HepG2 (cell line): ENCODE measurements around the gene IL1RAP. TPM values are rescaled to one million over a fixed set of nuclear protein-coding genes. Genes with fewer than 3 reads are reported as not detected.

Experiments used
- ATAC-seq: fragments of 200-7000 bp; cut with Tn5 transposase; 3 replicates; pipeline ENCODE4 v1.9.1; 2020; ENCODE audit warnings: mild to moderate bottlenecking, moderate library complexity
- BruUV-seq: library from RNA; stranded (reverse); fragments of 400-500 nt; replicated peaks from 2 replicates; lab custom pipeline; 2021; lab: Mats Ljungman, UMichigan
- CTCF ChIA-PET: fragments of 300-600 bp; formaldehyde crosslinking; extraction: SDS; loops from one replicate; lab custom pipeline; 2021; ENCODE audit warnings: low total read pairs, inconsistent platforms, low intra/inter-chr PET ratio; lab: Yijun Ruan, JAX
- POLR2A ChIA-PET: fragments of 350-600 bp; sonication (Branson Sonifier 250); formaldehyde crosslinking; loops from one replicate; lab custom pipeline; 2020; ENCODE audit warnings: antibody characterized with exemption, inconsistent platforms; lab: Yijun Ruan, JAX
- DNase-seq: peaks from one replicate; pipeline ENCODE4 v3.0.0-alpha.2; 2015; ENCODE audit warnings: low spot score
- FAIRE-seq: peaks from 3 replicates; lab custom pipeline; 2011; peaks lifted over from hg19 to GRCh38; lab: Jason Lieb, UNC
- H2AFZ ChIP-seq: one replicate; pipeline ENCODE4 v1.6.1; 2011; ENCODE audit warnings: low read length, inconsistent platforms
- H3K27ac ChIP-seq: fragments of 300-600 bp; 3 replicates; pipeline ENCODE4 v1.8.0; 2011; ENCODE audit warnings: mixed run types, mild to moderate bottlenecking, mixed read lengths, low read length, inconsistent platforms; ENCODE audit not compliant: insufficient read depth; ENCODE audit errors: extremely low read length
- H3K27me3 ChIP-seq, 2 experiments: fragments of 200-600 bp in 1 of 2; 2 replicates in 1 of 2; 3 replicates in 1 of 2; pipeline versions ENCODE4 v1.6.0 to v1.8.0; 2011; ENCODE audit warnings: low read length in 2 of 2, mild to moderate bottlenecking in 2 of 2, moderate library complexity in 2 of 2, inconsistent platforms in 1 of 2; ENCODE audit not compliant: insufficient read depth in 2 of 2, control insufficient read depth in 1 of 2
- H3K36me3 ChIP-seq, 2 experiments: fragments of 200-600 bp in 1 of 2; replicated peaks in 1 of 2; 2 replicates in 1 of 2; 3 replicates in 1 of 2; pipeline versions ENCODE4 v1.5.1 to v1.8.0; 2011; ENCODE audit warnings: low read length in 2 of 2, inconsistent platforms in 1 of 2; ENCODE audit not compliant: insufficient read depth in 2 of 2, control insufficient read depth in 1 of 2
- H3K4me1 ChIP-seq: 2 replicates; pipeline ENCODE4 v1.5.1; 2012; ENCODE audit warnings: low read length, inconsistent platforms; ENCODE audit not compliant: insufficient read depth
- H3K4me2 ChIP-seq: 2 replicates; pipeline ENCODE4 v1.6.0; 2011; ENCODE audit warnings: low read depth, low read length, inconsistent platforms
- H3K4me3 ChIP-seq, 3 experiments: fragments of 200-600 bp in 1 of 3; sonication (generic), shearing (Covaris generic) in 1 of 3; replicated peaks in 1 of 3; 2 replicates each; pipeline ENCODE4 v1.5.1; 2011 to 2016; ENCODE audit warnings: low read length in 3 of 3, inconsistent platforms in 2 of 3, low read depth in 2 of 3, mild to moderate bottlenecking in 2 of 3, control low read depth in 1 of 3, mixed read lengths in 1 of 3; ENCODE audit not compliant: insufficient read depth in 1 of 3
- H3K79me2 ChIP-seq: one replicate; pipeline ENCODE4 v1.6.1; 2011; ENCODE audit warnings: low read length, inconsistent platforms; ENCODE audit not compliant: insufficient read depth
- H3K9ac ChIP-seq: 2 replicates; pipeline ENCODE4 v1.6.0; 2011; ENCODE audit warnings: mild to moderate bottlenecking, low read depth, low read length, inconsistent platforms; ENCODE audit not compliant: insufficient read depth
- H3K9me3 ChIP-seq: 2 replicates; pipeline ENCODE4 v1.5.1; 2012; ENCODE audit warnings: mild to moderate bottlenecking, low read length
- H4K20me1 ChIP-seq: 2 replicates; pipeline ENCODE4 v1.6.0; 2011; ENCODE audit warnings: inconsistent platforms, mild to moderate bottlenecking, low read length, moderate library complexity; ENCODE audit not compliant: insufficient read depth
- HOXA7 ChIP-seq: sonication (generic); formaldehyde crosslinking; IDR thresholded peaks from 2 replicates; pipeline ENCODE4 v1.8.1; 2022; ENCODE audit warnings: mild to moderate bottlenecking, missing genetic modification reagents, moderate library complexity
- NR2F2 ChIP-seq: IDR thresholded peaks from 2 replicates; pipeline ENCODE4 v1.6.1; 2012; ENCODE audit warnings: low read depth, inconsistent platforms, borderline replicate concordance
- POLR2G ChIP-seq: fragments of 200-400 bp; formaldehyde crosslinking; IDR thresholded peaks from 2 replicates; pipeline ENCODE4 v1.6.1; 2018; ENCODE audit warnings: mild to moderate bottlenecking, low read depth, low read length, moderate library complexity
- RARA ChIP-seq: IDR thresholded peaks from 2 replicates; pipeline ENCODE4 v1.6.1; 2016; ENCODE audit warnings: missing genetic modification reagents, missing compliant biosample characterization
- REL ChIP-seq: sonication (generic); formaldehyde crosslinking; conservative IDR thresholded peaks from 2 replicates; pipeline ENCODE4 v1.8.0; 2022; ENCODE audit warnings: mild to moderate bottlenecking, missing genetic modification reagents, moderate library complexity
- RXRA ChIP-seq: sonication (generic); formaldehyde crosslinking; IDR thresholded peaks from 2 replicates; pipeline ENCODE4 v1.5.1; 2020; ENCODE audit warnings: missing genetic modification reagents
- SP4 ChIP-seq: sonication (generic); formaldehyde crosslinking; IDR thresholded peaks from 2 replicates; pipeline ENCODE4 v1.8.1; 2023; ENCODE audit warnings: mild to moderate bottlenecking, missing genetic modification reagents
- ZFP36L1 ChIP-seq: sonication (generic); formaldehyde crosslinking; IDR thresholded peaks from 2 replicates; pipeline ENCODE4 v1.8.0; 2022; ENCODE audit warnings: mild to moderate bottlenecking, missing genetic modification reagents, moderate library complexity
- ZFP90 ChIP-seq: sonication (generic); formaldehyde crosslinking; IDR thresholded peaks from 2 replicates; pipeline ENCODE4 v1.8.0; 2022; ENCODE audit warnings: missing genetic modification reagents, mild to moderate bottlenecking, inconsistent platforms, borderline replicate concordance
- ZNF207 ChIP-seq: fragments of 450-650 bp; IDR thresholded peaks from 2 replicates; pipeline ENCODE4 v1.6.1; 2016; ENCODE audit warnings: antibody characterized with exemption, borderline replicate concordance
- ZNF333 ChIP-seq: sonication (generic); formaldehyde crosslinking; IDR thresholded peaks from 2 replicates; pipeline ENCODE4 v1.4.0; 2020; ENCODE audit warnings: mild to moderate bottlenecking, missing genetic modification reagents, borderline replicate concordance
- ZNF512 ChIP-seq: sonication (generic); formaldehyde crosslinking; IDR thresholded peaks from 2 replicates; pipeline ENCODE4 v1.4.0; 2020; ENCODE audit warnings: mild to moderate bottlenecking, missing genetic modification reagents
- ZNF674 ChIP-seq: sonication (generic); formaldehyde crosslinking; IDR thresholded peaks from 2 replicates; pipeline ENCODE4 v1.5.0; 2020; ENCODE audit warnings: low read depth, mild to moderate bottlenecking, missing genetic modification reagents
- WGBS: methylation state at CpG from one replicate; pipeline ENCODE4 v1.1.6; 2017; ENCODE audit warnings: low lambda C conversion rate; 5-methylcytosine and 5-hydroxymethylcytosine counted together
- in situ Hi-C: cut with HindIII; loops from 2 replicates; pipeline ENCODE4 v1.10.0; 2017; ENCODE audit warnings: low pct_unique_long_range_greater_than_20kb; ENCODE audit not compliant: extremely low pct_ligation_motif_present
- intact Hi-C: fragments of 100-400 bp; cut with micrococcal nuclease; formaldehyde crosslinking; loops from one replicate; pipeline ENCODE4 v1.10.0; 2022; ENCODE audit not compliant: unreplicated experiment
- polyA plus RNA-seq, 8 experiments: library from polyadenylated mRNA; depleted of rRNA in 3 of 8; stranded (reverse) in 7 of 8; unstranded in 1 of 8; fragments of >200 nt; fragmentation: Illumina TruSeq in 4 of 8; extraction: Trizol in 4 of 8; gene quantifications; 2 replicates each; pipeline versions ENCODE4 v1.2.1 to v1.2.3, GENCODE V29; 2011 to 2016; ENCODE audit warnings: low read depth in 4 of 8, missing spikeins in 1 of 8, mixed read lengths in 1 of 8; ENCODE audit not compliant: insufficient read depth in 1 of 8
- total RNA-seq, 5 experiments: library from RNA; depleted of rRNA; stranded (reverse); fragments of >200 nt; fragmentation: Illumina TruSeq; extraction: Trizol; gene quantifications; 2 replicates each; pipeline ENCODE4 v1.2.3, GENCODE V29; 2016; ENCODE audit warnings: low read depth in 1 of 5

Gene IL1RAP
- total and polyA plus RNA-seq, 2 of the 13 experiments (the other 11 are each of a cell fraction or from before 2014, with no cell fraction given) = 18.3 to 54.9 TPM

GRCh38 chr3:190538288-190538687 is 24.4 kb downstream of the IL1RAP start:
- FAIRE-seq = no peak
- Histone ChIP-seq H3K4me3 (no peak overlapping the region), H3K4me2 (no peak overlapping the region), H3K4me1 (peaks cover 78% of the 10 kb centered on the region), H3K27ac (no peak overlapping the region), H3K27me3 (no peaks in the 10 kb centered on the region), H3K36me3 (peaks cover 0 to 1% of the 10 kb centered on the region in 2 experiments; a peak in 2 of 5 replicates), H4K20me1 (no peaks in the 10 kb centered on the region), H3K79me2 (peaks cover 77% of the 10 kb centered on the region), H3K9me3 (no peaks in the 10 kb centered on the region), H2AFZ (no peak overlapping the region), H3K9ac (no peak overlapping the region)
- 96% methylated on average over 2 of the region's 2 CpGs for WGBS
- no peak for ATAC-seq
- intact Hi-C loops (no loop called here), in situ Hi-C loops (no loop called here)
- ChIA-PET POLR2A (interaction anchor here (1.0 kb wide), 1 partner anchor 25 kb away, joined by 3 read pairs; the partner anchor contains the start of gene IL1RAP), CTCF (no interaction called here)
- TF ChIP-seq ZNF674 (CRISPR knock-in tag) = no peak
- TF ChIP-seq SP4 (CRISPR knock-in tag) = no peak
- no peak for TF ChIP-seq REL
- TF ChIP-seq POLR2G = no peak
- BruUV-seq = no TSS peak
- no peak for DNase-seq

GRCh38 chr3:190539526-190539925 is 25.6 kb downstream of the IL1RAP start:
- H3K9ac ChIP-seq = no peak overlapping the region
- no peak for FAIRE-seq
- 98% methylated on average over 3 of the region's 3 CpGs for WGBS
- ChIA-PET CTCF (no interaction called here), POLR2A (no interaction called here)
- ATAC-seq = no peak
- H3K4me1 ChIP-seq = peaks cover 78% of the 10 kb centered on the region
- intact Hi-C loops = no loop called here
- H3K9me3 ChIP-seq = no peaks in the 10 kb centered on the region
- H3K79me2 ChIP-seq = peaks cover 78% of the 10 kb centered on the region
- no peak overlapping the region for H3K4me2 ChIP-seq
- TF ChIP-seq NR2F2 (no peak), ZFP36L1 (CRISPR knock-in tag) (no peak), ZNF512 (CRISPR knock-in tag) (no peak), RARA (CRISPR knock-in tag) (no peak), RXRA (no peak), ZNF207 (no peak), ZFP90 (no peak), HOXA7 (CRISPR knock-in tag) (no peak), ZNF333 (CRISPR knock-in tag) (no peak)
- no peak overlapping the region for H3K4me3 ChIP-seq
- no peaks in the 10 kb centered on the region for H4K20me1 ChIP-seq
- no TSS peak for BruUV-seq
- H2AFZ ChIP-seq = no peak overlapping the region
- H3K27ac ChIP-seq = no peak overlapping the region
- in situ Hi-C loops = no loop called here
- no peaks in the 10 kb centered on the region; a peak in 2 of 5 replicates for H3K36me3 ChIP-seq
- H3K27me3 ChIP-seq = no peaks in the 10 kb centered on the region
- no peak for DNase-seq
